ENCODE results near the gene TSC22D3. TPM values are rescaled to one million over a fixed set of nuclear protein-coding genes. Genes with fewer than 3 reads are reported as not detected.
A peak's percentile ranks its signal among the peaks of the same experiment; 100 is the strongest.
"Not testable (repeated sequence)": the region's sequence is repeated elsewhere in the genome, so short reads cannot be mapped to it uniquely, and the experiment has no call there.

The TSC22D3 gene
- total and polyA plus RNA-seq, 8 donors = 198 to 906 (median 338) TPM

DNA sequence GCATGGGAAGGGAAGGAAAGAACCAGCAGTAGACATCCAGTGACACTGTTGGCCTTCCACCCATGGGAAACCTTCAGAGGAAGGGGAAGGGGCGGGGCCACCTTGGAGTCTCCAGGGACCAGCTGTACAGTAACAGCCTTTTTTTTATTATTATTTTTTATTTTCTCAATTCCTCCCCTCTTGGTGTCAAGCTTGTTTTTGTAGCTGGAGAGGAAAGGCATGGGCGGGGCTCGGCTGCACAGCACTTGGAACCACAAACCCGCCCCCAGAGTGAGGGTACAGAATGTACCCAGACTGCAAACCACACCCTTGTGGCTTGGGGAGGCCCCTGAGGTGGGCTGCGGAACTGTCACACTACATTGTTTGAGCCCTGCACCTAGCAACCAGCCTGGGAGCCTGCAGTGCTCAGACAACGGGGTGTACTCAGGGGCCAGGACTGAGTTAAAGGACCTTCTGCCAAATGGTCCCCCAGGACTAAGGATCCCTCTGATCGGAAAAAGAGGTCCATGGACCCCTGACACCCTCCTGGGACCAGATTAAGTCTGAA lies 101.6 kb downstream of the TSC22D3 start:
- no peaks in the 10 kb centered on the region for H3K9me3 ChIP-seq
- intact Hi-C loops (cut with DNase I; ENCODE audit: low total_unique reads) = no loop called here
- H3K4me1 ChIP-seq = peaks cover 10 to 56% (median 40%) of the 10 kb centered on the region in 4 donors
- peaks cover 0 to 15% (median 0%) of the 10 kb centered on the region in 3 donors for H3K27me3 ChIP-seq
- H3K27ac ChIP-seq = peak overlapping the region; percentile 82 to 93 (median 93)
- peak; percentile 85 to 87 for DNase-seq
- 10 to 30% (median 23%) methylated on average over 5 to 7 of the region's 7 CpGs for WGBS, 5 donors
- no peaks in the 10 kb centered on the region for H3K36me3 ChIP-seq
- TF ChIP-seq POLR2A (IDR thresholded peaks at IDR 0.05) = no peak
- peak; percentile 62 to 86 (median 81) for TF ChIP-seq POLR2AphosphoS5 (IDR thresholded peaks at IDR 0.05)
- peak; percentile 83 for TF ChIP-seq EP300 (IDR thresholded peaks at IDR 0.05)
- TF ChIP-seq, protein P1, sequence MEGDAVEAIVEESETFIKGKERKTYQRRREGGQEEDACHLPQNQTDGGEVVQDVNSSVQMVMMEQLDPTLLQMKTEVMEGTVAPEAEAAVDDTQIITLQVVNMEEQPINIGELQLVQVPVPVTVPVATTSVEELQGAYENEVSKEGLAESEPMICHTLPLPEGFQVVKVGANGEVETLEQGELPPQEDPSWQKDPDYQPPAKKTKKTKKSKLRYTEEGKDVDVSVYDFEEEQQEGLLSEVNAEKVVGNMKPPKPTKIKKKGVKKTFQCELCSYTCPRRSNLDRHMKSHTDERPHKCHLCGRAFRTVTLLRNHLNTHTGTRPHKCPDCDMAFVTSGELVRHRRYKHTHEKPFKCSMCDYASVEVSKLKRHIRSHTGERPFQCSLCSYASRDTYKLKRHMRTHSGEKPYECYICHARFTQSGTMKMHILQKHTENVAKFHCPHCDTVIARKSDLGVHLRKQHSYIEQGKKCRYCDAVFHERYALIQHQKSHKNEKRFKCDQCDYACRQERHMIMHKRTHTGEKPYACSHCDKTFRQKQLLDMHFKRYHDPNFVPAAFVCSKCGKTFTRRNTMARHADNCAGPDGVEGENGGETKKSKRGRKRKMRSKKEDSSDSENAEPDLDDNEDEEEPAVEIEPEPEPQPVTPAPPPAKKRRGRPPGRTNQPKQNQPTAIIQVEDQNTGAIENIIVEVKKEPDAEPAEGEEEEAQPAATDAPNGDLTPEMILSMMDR (IDR thresholded peaks at IDR 0.05) = peak in 1 of 7 experiments; percentile 14
- H3K4me3 ChIP-seq = peak overlapping the region in 2 of 4 donors; percentile 15 to 17

DNA sequence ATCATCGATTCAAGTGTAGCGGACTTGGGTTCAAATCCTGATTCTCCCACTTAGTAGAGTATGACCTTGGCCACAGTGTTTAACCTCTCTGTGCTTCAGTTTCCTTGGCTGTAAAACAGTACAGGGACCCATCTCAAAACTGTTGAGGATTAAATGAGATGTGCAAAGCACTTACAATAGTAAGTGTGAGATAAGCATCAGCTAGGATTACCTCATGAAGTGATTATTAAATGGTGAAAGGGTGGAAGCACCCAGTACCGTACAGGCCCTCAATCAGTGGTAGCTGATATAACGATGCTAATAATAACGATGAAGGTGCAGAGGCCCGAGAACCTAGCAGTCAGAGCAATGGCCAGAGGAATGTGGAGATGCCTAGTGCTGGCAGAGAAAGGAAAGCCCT lies 102.2 kb downstream of the TSC22D3 start:
- intact Hi-C loops (cut with DNase I; ENCODE audit: low total_unique reads) = no loop called here

DNA sequence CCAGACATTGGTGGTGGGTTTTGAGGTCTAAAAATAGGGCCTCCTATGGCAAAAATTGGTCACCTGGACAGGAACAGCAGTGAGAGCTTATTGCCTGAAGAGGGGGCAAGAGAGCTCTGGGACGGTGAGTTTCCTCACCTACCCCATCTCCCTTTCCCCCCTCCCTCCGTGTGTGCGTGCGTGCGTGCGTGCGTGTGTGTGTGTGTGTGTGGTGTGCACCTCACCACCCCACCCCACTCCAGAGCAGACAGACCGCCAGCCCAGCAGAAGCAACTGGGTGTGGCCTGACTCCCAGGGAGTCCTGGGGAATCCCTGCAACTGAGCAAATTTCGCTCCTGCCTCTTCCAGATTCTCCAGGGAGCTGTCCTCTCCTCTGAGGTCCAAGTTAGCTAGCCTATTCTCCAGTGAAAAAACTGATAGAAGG lies 102.6 kb downstream of the TSC22D3 start:
- TF ChIP-seq POLR2A (IDR thresholded peaks at IDR 0.05) (no peak), POLR2AphosphoS5 (IDR thresholded peaks at IDR 0.05) (peak; percentile 38 to 56 (median 50))
- TF ChIP-seq, protein P1 (IDR thresholded peaks at IDR 0.05) = peak in 5 of 7 experiments; percentile 53 to 80 (median 65)
- 3 to 17% (median 8%) methylated on average over 5 to 9 of the region's 9 CpGs for WGBS, 5 donors
- Histone ChIP-seq H3K27ac (peak overlapping the region; percentile 82 to 93 (median 93)), H3K9me3 (no peaks in the 10 kb centered on the region), H3K4me1 (peaks cover 10 to 52% (median 36%) of the 10 kb centered on the region in 4 donors), H3K4me3 (no peak overlapping the region), H3K36me3 (no peaks in the 10 kb centered on the region), H3K27me3 (peaks cover 0 to 15% (median 0%) of the 10 kb centered on the region in 3 donors)
- intact Hi-C loops (cut with DNase I; ENCODE audit: low total_unique reads) = no loop called here
- peak; percentile 77 to 88 for DNase-seq

More for the DNA sequence above, 102.2 kb downstream of the TSC22D3 start:
- Histone ChIP-seq H3K4me1 (peaks cover 10 to 56% (median 38%) of the 10 kb centered on the region in 4 donors), H3K9me3 (no peaks in the 10 kb centered on the region), H3K27me3 (peaks cover 0 to 15% (median 0%) of the 10 kb centered on the region in 3 donors), H3K36me3 (no peaks in the 10 kb centered on the region), H3K4me3 (no peak overlapping the region), H3K27ac (peak overlapping the region; percentile 82 to 93 (median 93))
- TF ChIP-seq POLR2AphosphoS5 (IDR thresholded peaks at IDR 0.05) = no peak
- TF ChIP-seq EP300 (IDR thresholded peaks at IDR 0.05) = no peak
- no peak for TF ChIP-seq POLR2A (IDR thresholded peaks at IDR 0.05)
- TF ChIP-seq, protein P1 (IDR thresholded peaks at IDR 0.05) = no peak
- WGBS, 5 donors = 49 to 69% (median 65%) methylated on average over 6 of the region's 6 CpGs
- no peak for DNase-seq

DNA sequence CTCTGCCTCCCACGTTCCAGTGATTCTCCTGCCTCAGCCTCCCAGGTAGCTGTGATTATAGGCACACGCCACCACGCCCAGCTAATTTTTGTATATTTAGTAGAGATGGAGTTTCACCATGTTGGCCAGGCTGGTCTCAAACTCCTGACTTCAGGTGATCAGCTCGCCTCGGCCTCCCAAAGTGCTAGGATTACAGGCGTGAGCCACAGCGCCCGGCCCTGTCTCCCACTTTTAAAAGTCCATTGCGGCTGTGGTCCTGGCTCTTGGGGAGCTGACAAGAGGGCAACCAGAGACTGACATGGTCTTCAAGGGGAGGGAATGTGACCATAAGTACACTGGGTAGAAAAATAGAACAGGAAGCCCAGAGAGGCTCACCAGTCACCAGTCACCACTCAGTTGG lies 104.3 kb downstream of the TSC22D3 start:
- intact Hi-C loops (cut with DNase I; ENCODE audit: low total_unique reads); DNase-seq; H3K4me3 ChIP-seq: not testable (repeated sequence)

More for the DNA sequence above, 104.3 kb downstream of the TSC22D3 start:
- H3K9me3 ChIP-seq, H3K36me3 ChIP-seq, H3K27ac ChIP-seq: not testable (repeated sequence)
- Histone ChIP-seq H3K27me3 (peaks cover 0 to 18% (median 0%) of the 10 kb centered on the region in 3 donors), H3K4me1 (peaks cover 10 to 42% (median 31%) of the 10 kb centered on the region in 4 donors)
- 82 to 93% (median 89%) methylated on average over 6 to 9 of the region's 9 CpGs for WGBS, 5 donors

Data from stomach (tissue), 9 donors.